Astrocyte (in vitro differentiated cells and primary cell): ENCODE data around the gene ANO2.

Source experiments
- EZH2 ChIP-seq: IDR thresholded peaks from 2 replicates; pipeline ENCODE4 v1.6.1; 2012; ENCODE audit warnings: mild to moderate bottlenecking, low read length, inconsistent platforms; ENCODE audit not compliant: insufficient read depth
- TF ChIP-seq, protein P1 (sequence below): IDR thresholded peaks from 2 replicates; pipeline ENCODE4 v1.5.1; 2011; ENCODE audit warnings: low read depth, mild to moderate bottlenecking, inconsistent platforms, low read length, moderate library complexity; ENCODE audit not compliant: insufficient read depth

DNA sequence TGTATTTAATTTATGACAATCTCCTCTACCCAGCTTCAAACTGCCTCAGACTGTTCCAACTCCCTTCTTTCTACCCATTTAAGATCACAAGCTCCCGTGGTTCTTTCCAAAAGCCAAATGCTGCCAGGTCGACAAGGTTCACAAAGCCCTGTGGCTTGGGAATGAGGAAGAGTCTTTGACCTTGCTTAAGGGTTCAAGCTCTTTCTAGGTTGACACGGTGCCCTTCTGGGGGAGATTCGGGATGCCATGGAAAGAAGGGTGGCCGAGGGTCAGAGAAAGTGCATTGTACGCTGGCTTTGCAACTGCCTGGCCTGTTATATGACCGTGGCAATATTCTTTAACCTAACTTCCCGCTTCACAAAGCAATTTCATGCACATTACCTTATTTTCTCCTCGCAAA, 239.3 kb downstream of the ANO2 start:
- TF ChIP-seq, protein P1, sequence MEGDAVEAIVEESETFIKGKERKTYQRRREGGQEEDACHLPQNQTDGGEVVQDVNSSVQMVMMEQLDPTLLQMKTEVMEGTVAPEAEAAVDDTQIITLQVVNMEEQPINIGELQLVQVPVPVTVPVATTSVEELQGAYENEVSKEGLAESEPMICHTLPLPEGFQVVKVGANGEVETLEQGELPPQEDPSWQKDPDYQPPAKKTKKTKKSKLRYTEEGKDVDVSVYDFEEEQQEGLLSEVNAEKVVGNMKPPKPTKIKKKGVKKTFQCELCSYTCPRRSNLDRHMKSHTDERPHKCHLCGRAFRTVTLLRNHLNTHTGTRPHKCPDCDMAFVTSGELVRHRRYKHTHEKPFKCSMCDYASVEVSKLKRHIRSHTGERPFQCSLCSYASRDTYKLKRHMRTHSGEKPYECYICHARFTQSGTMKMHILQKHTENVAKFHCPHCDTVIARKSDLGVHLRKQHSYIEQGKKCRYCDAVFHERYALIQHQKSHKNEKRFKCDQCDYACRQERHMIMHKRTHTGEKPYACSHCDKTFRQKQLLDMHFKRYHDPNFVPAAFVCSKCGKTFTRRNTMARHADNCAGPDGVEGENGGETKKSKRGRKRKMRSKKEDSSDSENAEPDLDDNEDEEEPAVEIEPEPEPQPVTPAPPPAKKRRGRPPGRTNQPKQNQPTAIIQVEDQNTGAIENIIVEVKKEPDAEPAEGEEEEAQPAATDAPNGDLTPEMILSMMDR = no peak
- no peak for TF ChIP-seq EZH2
